PFSK-1 (cell line): ENCODE measurements around the gene MACC1.

Source experiments
- FOXP2 ChIP-seq: optimal IDR thresholded peaks from 2 replicates; pipeline ENCODE3; 2011; ENCODE audit warnings: borderline replicate concordance, control low read depth, inconsistent platforms; ENCODE audit not compliant: insufficient read depth; ENCODE audit errors: extremely low read length, extremely low read depth
- POLR2AphosphoS5 ChIP-seq: IDR thresholded peaks from 2 replicates; pipeline ENCODE4 v1.6.1; 2012; ENCODE audit warnings: low read depth, mild to moderate bottlenecking, control low read depth, low read length, moderate library complexity
- REST ChIP-seq, 2 experiments: IDR thresholded peaks; 2 replicates each; pipeline versions ENCODE4 v1.6.1 to v1.8.0; 2011 to 2012; ENCODE audit warnings: low read depth in 2 of 2, low read length in 2 of 2, control low read depth in 1 of 2, inconsistent platforms in 1 of 2, mild to moderate bottlenecking in 1 of 2, moderate library complexity in 1 of 2; ENCODE audit not compliant: insufficient read depth in 1 of 2
- SIN3A ChIP-seq: IDR thresholded peaks from 2 replicates; pipeline ENCODE4 v1.6.1; 2012; ENCODE audit warnings: mild to moderate bottlenecking, low read length, moderate library complexity, borderline replicate concordance; ENCODE audit not compliant: insufficient read depth
- TAF1 ChIP-seq: IDR thresholded peaks from 2 replicates; pipeline ENCODE4 v1.6.1; 2012; ENCODE audit warnings: low read length, control low read depth, borderline replicate concordance; ENCODE audit not compliant: insufficient read depth

The MACC1 gene

GRCh38 chr7:20216406-20217036, 663 bp downstream of the MACC1 start:
- TF ChIP-seq POLR2AphosphoS5 (no peak), TAF1 (no peak), REST (IDR thresholded peaks at IDR 0.05; ENCODE audit: insufficient read depth in 1 of 2, low read depth in 2 of 2, low read length in 2 of 2) (no peak), FOXP2 (no peak), SIN3A (no peak)

- TF ChIP-seq SIN3A = no peak
- TF ChIP-seq FOXP2 = no peak
- TF ChIP-seq POLR2AphosphoS5 = no peak
- TF ChIP-seq REST (IDR thresholded peaks at IDR 0.05; ENCODE audit: insufficient read depth in 1 of 2, low read depth in 2 of 2, low read length in 2 of 2) = no peak
- TF ChIP-seq TAF1 = no peak
These were observed 2.1 kb downstream of the MACC1 start for GRCh38 chr7:20214921-20215669.

- TF ChIP-seq SIN3A (no peak), TAF1 (no peak), POLR2AphosphoS5 (no peak)
These were observed 3.1 kb downstream of the MACC1 start for GRCh38 chr7:20214132-20214531.

GRCh38 chr7:20213378-20213777, 3.8 kb downstream of the MACC1 start:
- no peak for TF ChIP-seq TAF1
- no peak for TF ChIP-seq FOXP2
- TF ChIP-seq SIN3A = no peak
- no peak for TF ChIP-seq POLR2AphosphoS5
- no peak for TF ChIP-seq REST (IDR thresholded peaks at IDR 0.05; ENCODE audit: insufficient read depth in 1 of 2, low read depth in 2 of 2, low read length in 2 of 2)

GRCh38 chr7:20211376-20211775, 5.8 kb downstream of the MACC1 start:
- TF ChIP-seq POLR2AphosphoS5 = no peak
- TF ChIP-seq FOXP2 = no peak
- no peak for TF ChIP-seq TAF1
- TF ChIP-seq SIN3A = no peak
- TF ChIP-seq REST (IDR thresholded peaks at IDR 0.05; ENCODE audit: insufficient read depth in 1 of 2, low read depth in 2 of 2, low read length in 2 of 2) = no peak
